Endothelial cell (in vitro differentiated cells): Measurements from ENCODE around the gene RNF208. TPM values are rescaled to one million over a fixed set of nuclear protein-coding genes. Genes with fewer than 3 reads are reported as not detected.
A peak's percentile ranks its signal among the peaks of the same experiment; 100 is the strongest.

Source experiments
- DNase-seq: peaks from one replicate; pipeline ENCODE4 v3.0.0; 2021; ENCODE audit warnings: low spot score
- H3K27ac Mint-ChIP-seq: one replicate; pipeline ENCODE4 v1.8.0; 2021; ENCODE audit warnings: mixed read lengths, inconsistent platforms; ENCODE audit not compliant: unreplicated experiment
- H3K27me3 Mint-ChIP-seq: one replicate; pipeline ENCODE4 v1.8.0; 2021; ENCODE audit warnings: mild to moderate bottlenecking, moderate library complexity, mixed read lengths, inconsistent platforms; ENCODE audit not compliant: unreplicated experiment
- H3K36me3 Mint-ChIP-seq: one replicate; pipeline ENCODE4 v1.8.0; 2021; ENCODE audit warnings: mild to moderate bottlenecking, low read depth, mixed read lengths, inconsistent platforms; ENCODE audit not compliant: unreplicated experiment
- H3K4me1 Mint-ChIP-seq: one replicate; pipeline ENCODE4 v1.8.0; 2021; ENCODE audit warnings: mild to moderate bottlenecking, mixed read lengths, inconsistent platforms; ENCODE audit not compliant: unreplicated experiment
- H3K4me3 Mint-ChIP-seq: one replicate; pipeline ENCODE4 v1.8.0; 2021; ENCODE audit warnings: mild to moderate bottlenecking, mixed read lengths, inconsistent platforms; ENCODE audit not compliant: unreplicated experiment
- H3K9me3 Mint-ChIP-seq: one replicate; pipeline ENCODE4 v1.8.0; 2021; ENCODE audit warnings: mixed read lengths, inconsistent platforms; ENCODE audit not compliant: unreplicated experiment
- CTCF ChIP-seq: fragments of 200-600 bp; sonication (generic); IDR thresholded peaks from one replicate; pipeline ENCODE4 v1.5.0; 2021; ENCODE audit warnings: antibody characterized with exemption; ENCODE audit not compliant: unreplicated experiment
- total RNA-seq: library from RNA; stranded (reverse); fragmentation: NEBNext Ultra II Directional; extraction: Animal tissue kit (Norgen Biotek cat#: 25700); gene quantifications from one replicate; pipeline ENCODE4 v1.2.1, GENCODE V29; 2021; ENCODE audit not compliant: unreplicated experiment

RNF208 gene
- total RNA-seq, 1 donor from 2014 or later, result 1.1 TPM

GRCh38 chr9:137268538-137269201 lies 46.6 kb upstream of the RNF208 start:
- Mint-ChIP-seq H3K4me3 (no peak overlapping the region), H3K27me3 (peaks cover 5% of the 10 kb centered on the region), H3K4me1 (no peaks in the 10 kb centered on the region), H3K36me3 (peaks cover 23% of the 10 kb centered on the region), H3K27ac (peak overlapping the region; percentile 62), H3K9me3 (no peaks in the 10 kb centered on the region)
- no peak for DNase-seq
- TF ChIP-seq CTCF, result no peak

GRCh38 chr9:137267933-137268355 lies 45.9 kb upstream of the RNF208 start:
- no peaks in the 10 kb centered on the region for H3K4me1 Mint-ChIP-seq
- peaks cover 19% of the 10 kb centered on the region for H3K36me3 Mint-ChIP-seq
- H3K27me3 Mint-ChIP-seq, result peaks cover 5% of the 10 kb centered on the region
- TF ChIP-seq CTCF, result no peak
- no peaks in the 10 kb centered on the region for H3K9me3 Mint-ChIP-seq
- no peak overlapping the region for H3K4me3 Mint-ChIP-seq
- no peak overlapping the region for H3K27ac Mint-ChIP-seq
- DNase-seq, result no peak

- no peak overlapping the region for H3K27ac Mint-ChIP-seq
- H3K27me3 Mint-ChIP-seq, result peaks cover 5% of the 10 kb centered on the region
- H3K4me1 Mint-ChIP-seq, result no peaks in the 10 kb centered on the region
- no peak overlapping the region for H3K4me3 Mint-ChIP-seq
- no peak for DNase-seq
- no peaks in the 10 kb centered on the region for H3K9me3 Mint-ChIP-seq
- no peak for TF ChIP-seq CTCF
- peaks cover 20% of the 10 kb centered on the region for H3K36me3 Mint-ChIP-seq
Measured at GRCh38 chr9:137266585-137267453, 44.8 kb upstream of the RNF208 start.

- no peak overlapping the region for H3K4me3 Mint-ChIP-seq
- TF ChIP-seq CTCF, result no peak
- DNase-seq, result no peak
- H3K36me3 Mint-ChIP-seq, result peaks cover 23% of the 10 kb centered on the region
- no peaks in the 10 kb centered on the region for H3K9me3 Mint-ChIP-seq
- H3K27me3 Mint-ChIP-seq, result peaks cover 5% of the 10 kb centered on the region
- no peaks in the 10 kb centered on the region for H3K4me1 Mint-ChIP-seq
- no peak overlapping the region for H3K27ac Mint-ChIP-seq
Measured at GRCh38 chr9:137266162-137266527, 44.1 kb upstream of the RNF208 start.
